Breast epithelium (tissue), 3 donors: ENCODE measurements around the gene SPACA9.

Experiments used
- CTCF ChIP-seq, 3 donors: fragments of 450-650 bp; IDR thresholded peaks; one replicate each; pipeline ENCODE4 v1.5.1; 2016 to 2017; ENCODE audit warnings: antibody characterized with exemption in 3 of 3, mild to moderate bottlenecking in 3 of 3, moderate library complexity in 3 of 3
- POLR2A ChIP-seq: fragments of 450-650 bp; IDR thresholded peaks from one replicate; pipeline ENCODE4 v1.6.1; 2016; ENCODE audit warnings: antibody characterized with exemption, mild to moderate bottlenecking, moderate library complexity

GRCh38 chr9:132885720-132886333 is 7.1 kb downstream of the SPACA9 start:
- TF ChIP-seq CTCF (IDR thresholded peaks at IDR 0.05) (no peak), POLR2A (no peak)
